Natural killer cell (primary cell): ENCODE results near the gene SDC3. TPM values are rescaled to one million over a fixed set of nuclear protein-coding genes. Genes with fewer than 3 reads are reported as not detected.

Experiments used
- ATAC-seq, 3 donors: fragments of 150-1000 bp in 2 of 3; fragments of 200-7000 bp in 1 of 3; cut with Tn5 transposase; 1 replicate in 1 of 3; 2 replicates in 2 of 3; pipeline ENCODE4 v1.10.0; 2021; ENCODE audit warnings: mild to moderate bottlenecking in 2 of 3, moderate library complexity in 2 of 3
- DNase-seq, 2 donors: peaks; one replicate each; pipeline versions ENCODE4 v3.0.0 to v3.0.0-alpha.2; 2013 to 2021; ENCODE audit warnings: mixed read lengths in 1 of 2
- H3K27ac ChIP-seq: one replicate; pipeline ENCODE4 v1.5.1; 2013; ENCODE audit warnings: mild to moderate bottlenecking, low read length
- H3K27me3 ChIP-seq: one replicate; pipeline ENCODE4 v1.6.1; 2013; ENCODE audit warnings: low read length; ENCODE audit not compliant: control insufficient read depth, insufficient read depth
- H3K36me3 ChIP-seq: one replicate; pipeline ENCODE4 v1.6.1; 2013; ENCODE audit warnings: low read length; ENCODE audit not compliant: control insufficient read depth, insufficient read depth
- H3K4me1 ChIP-seq: one replicate; pipeline ENCODE4 v1.6.1; 2013; ENCODE audit warnings: low read length; ENCODE audit not compliant: control insufficient read depth, insufficient read depth
- H3K4me3 ChIP-seq: one replicate; pipeline ENCODE4 v1.5.1; 2013; ENCODE audit warnings: low read length
- H3K9me3 ChIP-seq: one replicate; pipeline ENCODE4 v1.6.1; 2013; ENCODE audit warnings: low read length; ENCODE audit not compliant: control insufficient read depth, insufficient read depth
- H3K27ac Mint-ChIP-seq, 2 donors: one replicate each; pipeline ENCODE4 v1.8.0; 2022; ENCODE audit warnings: mild to moderate bottlenecking in 2 of 2, mixed read lengths in 2 of 2, moderate library complexity in 1 of 2
- H3K27me3 Mint-ChIP-seq, 2 donors: one replicate each; pipeline ENCODE4 v1.8.0; 2022; ENCODE audit warnings: low read depth in 2 of 2, mixed read lengths in 2 of 2
- H3K36me3 Mint-ChIP-seq: one replicate; pipeline ENCODE4 v1.8.0; 2022; ENCODE audit warnings: mixed read lengths
- H3K4me1 Mint-ChIP-seq, 2 donors: one replicate each; pipeline ENCODE4 v1.8.0; 2022; ENCODE audit warnings: mixed read lengths in 2 of 2
- H3K4me3 Mint-ChIP-seq: one replicate; pipeline ENCODE4 v1.8.0; 2022; ENCODE audit warnings: mild to moderate bottlenecking, moderate library complexity, mixed read lengths
- H3K9me3 Mint-ChIP-seq, 2 donors: one replicate each; pipeline ENCODE4 v1.8.0; 2022; ENCODE audit warnings: mixed read lengths in 2 of 2
- WGBS: methylation state at CpG from one replicate; pipeline ENCODE4 v1.1.7; 2013; ENCODE audit warnings: missing lambda C conversion rate; ENCODE audit not compliant: insufficient coverage; 5-methylcytosine and 5-hydroxymethylcytosine counted together
- intact Hi-C: fragments of 100-400 bp; cut with micrococcal nuclease; formaldehyde crosslinking; loops from one replicate; pipeline ENCODE4 v1.14.2; 2022
- total RNA-seq, 4 donors: library from RNA; stranded (reverse); fragments of 120-200 nt in 1 of 4; gene quantifications; one replicate each; pipeline versions ENCODE4 v1.2.3 to v1.2.4, GENCODE V29; 2013 to 2022
- TF ChIP-seq, protein P1 (sequence below): fragments of 200-600 bp; IDR thresholded peaks from one replicate; pipeline ENCODE4 v1.8.0; 2022; ENCODE audit warnings: antibody characterized with exemption

SDC3 gene
- total RNA-seq, 3 donors from 2014 or later (not counting 1 experiment from before 2014, with no cell fraction given): 0.33 to 0.63 TPM; not detected in 1

DNA sequence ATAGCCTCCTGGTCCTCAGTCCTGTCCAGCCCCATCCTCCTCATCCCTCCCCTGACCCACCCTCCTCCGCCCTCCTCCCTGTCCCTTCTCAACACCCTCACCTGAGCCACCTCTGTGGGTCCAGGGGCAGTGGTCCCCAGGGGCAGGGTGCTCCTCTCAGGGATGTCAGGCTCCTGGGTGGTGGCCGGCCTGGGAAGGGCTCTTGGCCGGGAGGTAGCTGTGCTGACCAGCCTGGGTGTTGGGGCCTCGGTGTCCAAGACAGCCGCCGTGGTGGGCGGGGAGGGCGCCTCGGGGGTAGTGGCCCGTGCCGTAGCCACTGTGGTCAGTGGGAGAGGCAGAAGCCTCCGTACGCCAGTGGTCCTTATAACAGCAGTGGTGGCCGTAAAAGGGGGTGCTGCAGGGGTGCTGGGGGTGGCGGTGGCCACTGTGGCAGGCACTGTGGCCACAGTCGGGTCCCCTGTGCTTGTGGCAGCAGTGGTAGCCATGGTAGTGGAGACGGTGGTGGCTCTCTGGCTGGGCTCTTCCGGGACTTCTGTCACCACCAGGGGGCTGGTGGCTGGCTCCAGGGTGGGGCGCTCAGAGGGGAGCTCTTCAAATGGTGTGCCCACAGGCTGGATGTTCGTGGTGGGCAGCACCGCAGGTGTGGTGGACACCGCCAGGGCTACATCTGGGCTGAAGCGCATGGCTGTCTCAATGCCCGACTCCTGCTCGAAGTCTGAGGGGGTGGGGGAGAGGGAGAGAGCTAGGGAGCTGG lies 31.9 kb downstream of the SDC3 start:
- WGBS: 89% methylated on average over 25 of the region's 25 CpGs
- Mint-ChIP-seq H3K9me3 (no peaks in the 10 kb centered on the region), H3K36me3 (no peaks in the 10 kb centered on the region), H3K27me3 (peaks cover 49 to 53% of the 10 kb centered on the region in 2 donors), H3K4me1 (no peaks in the 10 kb centered on the region), H3K4me3 (no peak overlapping the region), H3K27ac (no peak overlapping the region)
- Histone ChIP-seq H3K27ac (no peak overlapping the region), H3K36me3 (no peaks in the 10 kb centered on the region), H3K27me3 (peaks cover 12% of the 10 kb centered on the region), H3K4me1 (no peaks in the 10 kb centered on the region), H3K9me3 (peaks cover 17% of the 10 kb centered on the region), H3K4me3 (no peak overlapping the region)
- intact Hi-C loops: no loop called here
- ATAC-seq: no peak
- TF ChIP-seq, protein P1, sequence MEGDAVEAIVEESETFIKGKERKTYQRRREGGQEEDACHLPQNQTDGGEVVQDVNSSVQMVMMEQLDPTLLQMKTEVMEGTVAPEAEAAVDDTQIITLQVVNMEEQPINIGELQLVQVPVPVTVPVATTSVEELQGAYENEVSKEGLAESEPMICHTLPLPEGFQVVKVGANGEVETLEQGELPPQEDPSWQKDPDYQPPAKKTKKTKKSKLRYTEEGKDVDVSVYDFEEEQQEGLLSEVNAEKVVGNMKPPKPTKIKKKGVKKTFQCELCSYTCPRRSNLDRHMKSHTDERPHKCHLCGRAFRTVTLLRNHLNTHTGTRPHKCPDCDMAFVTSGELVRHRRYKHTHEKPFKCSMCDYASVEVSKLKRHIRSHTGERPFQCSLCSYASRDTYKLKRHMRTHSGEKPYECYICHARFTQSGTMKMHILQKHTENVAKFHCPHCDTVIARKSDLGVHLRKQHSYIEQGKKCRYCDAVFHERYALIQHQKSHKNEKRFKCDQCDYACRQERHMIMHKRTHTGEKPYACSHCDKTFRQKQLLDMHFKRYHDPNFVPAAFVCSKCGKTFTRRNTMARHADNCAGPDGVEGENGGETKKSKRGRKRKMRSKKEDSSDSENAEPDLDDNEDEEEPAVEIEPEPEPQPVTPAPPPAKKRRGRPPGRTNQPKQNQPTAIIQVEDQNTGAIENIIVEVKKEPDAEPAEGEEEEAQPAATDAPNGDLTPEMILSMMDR: no peak
- DNase-seq: no peak

DNA sequence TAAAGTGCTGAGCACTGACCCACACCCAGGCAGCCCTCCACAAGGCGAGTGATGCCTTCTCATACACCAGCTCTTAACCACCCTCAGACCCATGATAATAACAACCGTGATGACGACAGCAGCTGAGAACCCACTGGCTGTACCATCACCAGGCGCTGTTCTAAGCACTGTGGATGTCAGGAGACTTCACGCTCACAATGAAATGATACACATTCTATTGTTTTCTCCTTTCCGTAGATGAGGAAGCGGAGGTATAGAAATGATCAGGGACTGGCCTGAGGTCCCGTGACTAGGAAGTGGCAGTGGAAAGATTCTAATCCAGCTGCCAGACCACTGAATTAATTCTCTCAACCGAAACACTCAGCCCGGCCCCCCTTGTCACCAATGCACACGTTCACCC lies 32.6 kb downstream of the SDC3 start:
- Mint-ChIP-seq H3K27me3 (peaks cover 48 to 49% of the 10 kb centered on the region in 2 donors), H3K27ac (no peak overlapping the region)
- 76% methylated on average over 11 of the region's 11 CpGs for WGBS

DNA sequence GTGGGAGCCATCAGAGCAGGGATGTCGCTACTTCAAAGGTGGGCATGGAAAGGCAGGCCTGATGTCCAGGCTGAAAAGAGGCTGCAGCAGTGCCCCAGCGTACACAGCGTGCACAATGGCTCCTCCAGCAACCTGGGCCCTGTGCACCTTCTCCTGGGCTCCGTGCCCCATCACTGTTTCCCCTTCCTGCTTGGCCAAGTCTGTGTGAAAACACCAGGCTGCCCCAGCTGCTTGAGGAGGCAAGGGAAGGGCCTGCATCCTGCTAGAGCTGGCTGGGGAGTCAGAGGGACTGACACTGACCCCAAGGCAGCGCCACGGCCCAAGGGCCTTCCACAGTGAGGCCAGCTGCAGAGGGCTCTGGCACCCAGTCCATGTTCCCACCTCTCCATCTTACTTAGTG lies 33.4 kb downstream of the SDC3 start:
- TF ChIP-seq, protein P1: no peak
- peaks cover 21% of the 10 kb centered on the region for H3K9me3 ChIP-seq
- H3K36me3 Mint-ChIP-seq: no peaks in the 10 kb centered on the region
- intact Hi-C loops: no loop called here
- no peaks in the 10 kb centered on the region for H3K4me1 ChIP-seq
- H3K4me3 ChIP-seq: no peak overlapping the region
- H3K36me3 ChIP-seq: no peaks in the 10 kb centered on the region
- no peak for DNase-seq
- H3K27me3 Mint-ChIP-seq: peaks cover 49% of the 10 kb centered on the region in 2 donors
- H3K27me3 ChIP-seq: peaks cover 20% of the 10 kb centered on the region
- WGBS: 80% methylated on average over 6 of the region's 6 CpGs
- no peaks in the 10 kb centered on the region for H3K9me3 Mint-ChIP-seq
- H3K4me3 Mint-ChIP-seq: no peak overlapping the region
- no peaks in the 10 kb centered on the region for H3K4me1 Mint-ChIP-seq
- no peak overlapping the region for H3K27ac ChIP-seq
- no peak for ATAC-seq
- no peak overlapping the region for H3K27ac Mint-ChIP-seq

More for the DNA sequence above, 32.6 kb downstream of the SDC3 start:
- ATAC-seq: no peak
- H3K9me3 Mint-ChIP-seq: no peaks in the 10 kb centered on the region
- H3K9me3 ChIP-seq: peaks cover 21% of the 10 kb centered on the region
- no peak overlapping the region for H3K4me3 ChIP-seq
- H3K4me3 Mint-ChIP-seq: no peak overlapping the region
- no peaks in the 10 kb centered on the region for H3K36me3 ChIP-seq
- no peak for DNase-seq
- TF ChIP-seq, protein P1: no peak
- H3K4me1 ChIP-seq: no peaks in the 10 kb centered on the region
- intact Hi-C loops: no loop called here
- no peaks in the 10 kb centered on the region for H3K4me1 Mint-ChIP-seq
- H3K27me3 ChIP-seq: peaks cover 13% of the 10 kb centered on the region
- no peaks in the 10 kb centered on the region for H3K36me3 Mint-ChIP-seq
- H3K27ac ChIP-seq: no peak overlapping the region

DNA sequence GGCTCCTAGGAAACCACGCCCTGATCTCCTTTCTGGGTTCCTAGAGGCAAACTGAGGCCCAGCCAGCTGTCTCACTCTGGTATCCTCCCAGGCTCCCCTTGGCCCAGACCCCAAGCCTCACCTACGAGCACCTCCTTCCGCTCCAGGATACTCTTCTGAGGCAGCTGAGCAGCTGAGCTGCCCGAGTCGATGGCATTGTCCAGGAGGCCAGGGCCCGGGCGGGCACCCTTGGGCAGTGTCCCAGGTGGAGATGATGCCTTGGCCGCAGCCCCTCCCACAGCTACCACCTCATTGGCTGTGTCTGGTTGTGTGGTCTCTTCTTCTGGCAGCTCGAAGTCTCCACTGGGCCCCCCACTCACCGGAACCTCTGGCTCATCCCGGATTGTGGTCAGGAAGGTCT lies 34.4 kb downstream of the SDC3 start:
- Histone ChIP-seq H3K4me3 (no peak overlapping the region), H3K27me3 (peaks cover 26% of the 10 kb centered on the region), H3K27ac (no peak overlapping the region), H3K9me3 (peaks cover 21% of the 10 kb centered on the region), H3K4me1 (peaks cover 9% of the 10 kb centered on the region), H3K36me3 (no peaks in the 10 kb centered on the region)
- intact Hi-C loops: no loop called here
- Mint-ChIP-seq H3K27me3 (peaks cover 46 to 48% of the 10 kb centered on the region in 2 donors), H3K9me3 (no peaks in the 10 kb centered on the region), H3K4me1 (peaks cover 4 to 6% of the 10 kb centered on the region in 2 donors), H3K27ac (no peak overlapping the region), H3K36me3 (no peaks in the 10 kb centered on the region), H3K4me3 (no peak overlapping the region)
- WGBS: 93% methylated on average over 11 of the region's 11 CpGs
- no peak for DNase-seq
- no peak for ATAC-seq
- TF ChIP-seq, protein P1: no peak
